HG03039 (cell line): ENCODE data around the gene GPX6.
"Not testable (repeated sequence)": the region's sequence is repeated elsewhere in the genome, so short reads cannot be mapped to it uniquely, and the experiment has no call there.

ENCODE experiments used
- ATAC-seq: cut with Tn5 transposase; IDR thresholded peaks from one replicate; pipeline ENCODE4 v1.9.1; 2021; ENCODE audit warnings: mild to moderate bottlenecking, moderate library complexity; ENCODE audit not compliant: unreplicated experiment

Gene GPX6

DNA sequence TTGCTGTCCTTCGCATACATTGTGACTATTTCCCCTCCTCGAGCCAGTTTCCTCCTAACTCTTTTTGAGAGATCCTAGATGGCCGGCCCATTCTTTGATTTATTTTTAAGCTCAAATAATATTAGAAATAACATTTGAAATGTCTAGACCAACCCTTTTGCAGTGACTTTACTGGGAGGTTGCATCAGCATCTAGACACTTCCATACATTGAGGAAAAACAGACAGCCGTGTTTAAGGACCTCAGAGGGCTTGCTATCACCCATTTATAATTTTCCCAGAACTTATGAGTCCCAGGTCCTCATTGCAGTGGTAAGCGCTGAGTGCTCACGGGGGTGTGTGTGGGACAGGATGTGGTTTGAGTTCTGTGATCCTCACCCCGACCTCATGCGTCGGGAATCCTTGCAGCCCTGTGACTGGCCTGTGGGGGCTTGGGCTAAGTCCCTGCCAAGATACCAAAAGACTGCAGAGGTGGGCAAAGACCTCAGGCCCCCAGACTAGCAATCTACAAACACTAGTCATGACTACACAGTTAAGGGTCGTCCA is 10.0 kb upstream of the GPX6 start, which contains the start of gene GPX5:
Gene GPX5 (plus strand): TSS at position 386 of the 544 bp plus-strand sequence. CDS start 133 bp downstream, at position 519.
- no peak for ATAC-seq

DNA sequence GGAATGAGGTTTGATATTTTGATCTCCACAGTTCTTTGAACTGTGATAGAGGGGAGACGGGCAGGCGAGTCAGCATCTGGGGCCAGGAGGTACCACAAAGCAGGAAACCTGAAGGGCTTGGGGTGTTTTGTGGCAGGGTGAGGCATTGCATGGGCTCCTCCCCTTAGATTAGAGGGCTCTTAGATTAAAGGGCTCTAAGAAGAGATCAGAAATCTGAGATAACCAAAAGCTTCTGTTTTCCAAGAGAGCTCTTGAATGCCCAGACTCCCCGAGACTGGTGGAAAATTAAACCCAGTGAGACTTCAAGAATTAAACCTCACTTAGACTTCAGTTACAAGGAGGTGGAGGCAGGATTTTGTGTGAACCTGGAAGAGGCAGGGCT is 7.6 kb upstream of the GPX6 start:
- ATAC-seq, result no peak

DNA sequence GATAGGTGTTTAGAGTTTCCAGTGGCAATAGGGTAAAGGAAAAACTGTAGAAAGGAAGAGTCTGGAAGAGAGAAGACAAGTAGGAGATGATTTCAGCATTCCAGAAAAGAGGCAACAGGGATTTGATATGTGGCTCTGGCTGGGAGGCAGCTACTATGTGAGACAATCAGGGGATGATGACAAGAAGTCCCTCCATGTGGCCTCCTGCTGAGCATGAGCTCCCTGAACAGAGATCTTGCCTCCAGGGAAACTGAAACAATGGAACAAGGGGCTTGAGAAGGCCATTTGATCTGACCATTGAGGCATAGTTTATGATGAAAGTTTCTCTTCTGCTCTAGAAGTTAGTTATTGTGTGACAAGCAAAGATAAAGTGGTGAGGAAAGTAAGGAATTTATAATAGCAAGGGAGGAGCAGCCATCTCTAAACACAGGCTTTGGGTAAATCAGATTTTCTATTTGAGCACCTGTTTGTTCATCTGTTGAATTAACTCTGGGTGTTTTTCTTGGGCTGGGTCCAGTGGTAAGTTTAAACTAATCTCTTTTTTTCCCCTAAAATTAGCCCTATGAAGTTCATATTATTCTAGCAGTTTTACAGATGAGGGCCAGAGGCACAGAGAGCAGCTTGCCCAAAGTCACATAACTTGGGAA is 7.1 kb upstream of the GPX6 start:
- ATAC-seq, result no peak

DNA sequence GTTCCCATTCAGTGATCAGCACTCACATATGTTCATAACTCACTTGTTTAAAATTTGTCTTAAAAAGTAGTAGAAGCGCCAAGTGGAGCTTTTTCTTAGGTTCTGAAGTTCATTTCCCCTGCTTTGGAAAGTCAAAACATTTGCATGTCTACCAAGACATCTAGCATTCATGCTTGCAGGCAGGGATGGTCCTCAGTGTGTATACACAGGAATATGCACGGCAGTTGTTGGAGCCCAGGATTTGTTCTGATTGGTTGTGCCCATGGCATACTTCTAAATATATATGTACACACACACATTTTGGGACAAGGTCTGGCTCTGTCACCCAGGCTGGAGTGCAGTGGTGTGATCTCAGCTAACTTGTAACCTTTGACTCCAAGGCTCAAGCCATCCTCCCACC is 2.4 kb upstream of the GPX6 start:
- no peak for ATAC-seq

DNA sequence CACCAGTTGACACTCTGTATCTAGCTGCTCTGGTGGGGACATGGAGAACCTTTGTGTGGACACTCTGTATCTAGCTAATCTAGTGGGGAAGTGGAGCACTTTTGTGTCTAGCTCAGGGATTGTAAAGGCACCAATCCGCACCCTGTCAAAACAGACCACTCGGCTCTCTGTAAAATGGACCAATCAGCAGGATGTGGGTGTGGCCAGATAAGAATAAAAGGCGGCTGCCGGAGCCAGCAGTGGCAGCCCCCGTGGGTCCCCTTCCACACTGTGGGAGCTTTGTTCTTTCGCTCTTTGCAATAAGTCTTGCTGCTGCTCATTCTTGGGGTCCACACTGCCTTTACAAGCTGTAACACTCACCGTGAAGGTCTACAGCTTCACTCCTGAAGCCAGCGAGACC is 3.2 kb downstream of the GPX6 start:
- ATAC-seq, result not testable (repeated sequence)

DNA sequence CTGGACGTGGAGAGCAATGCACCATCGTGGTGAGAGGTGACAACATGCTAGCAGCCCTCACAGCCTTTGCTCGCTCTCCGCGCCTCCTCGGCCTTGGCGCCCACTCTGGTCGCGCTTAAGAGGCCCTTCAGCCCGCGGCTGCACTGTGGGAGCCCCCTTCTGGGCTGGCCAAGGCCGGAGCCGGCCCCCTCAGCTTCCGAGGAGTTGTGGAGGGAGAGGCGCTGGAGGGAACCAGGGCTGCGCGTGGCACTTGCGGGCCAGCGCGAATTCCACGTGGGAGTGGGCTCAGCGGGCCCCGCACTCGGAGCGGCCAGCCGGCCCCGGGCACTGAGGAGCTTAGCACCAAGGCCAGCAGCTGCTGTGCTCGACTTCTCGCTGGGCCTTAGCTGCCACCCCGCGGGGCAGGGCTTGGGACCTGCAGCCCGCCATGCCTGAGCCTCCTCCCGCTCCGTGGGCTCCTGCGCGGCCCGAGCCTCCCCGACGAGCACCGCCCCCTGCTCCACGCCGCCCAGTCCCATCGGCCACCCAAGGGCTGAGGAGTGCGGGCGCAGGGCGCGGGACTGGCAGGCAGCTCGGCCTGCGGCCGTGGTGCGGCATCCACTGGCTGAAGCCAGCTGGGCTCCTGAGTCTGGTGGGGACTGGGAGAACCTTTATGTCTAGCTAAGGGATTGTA is 3.8 kb downstream of the GPX6 start:
- no peak for ATAC-seq

DNA sequence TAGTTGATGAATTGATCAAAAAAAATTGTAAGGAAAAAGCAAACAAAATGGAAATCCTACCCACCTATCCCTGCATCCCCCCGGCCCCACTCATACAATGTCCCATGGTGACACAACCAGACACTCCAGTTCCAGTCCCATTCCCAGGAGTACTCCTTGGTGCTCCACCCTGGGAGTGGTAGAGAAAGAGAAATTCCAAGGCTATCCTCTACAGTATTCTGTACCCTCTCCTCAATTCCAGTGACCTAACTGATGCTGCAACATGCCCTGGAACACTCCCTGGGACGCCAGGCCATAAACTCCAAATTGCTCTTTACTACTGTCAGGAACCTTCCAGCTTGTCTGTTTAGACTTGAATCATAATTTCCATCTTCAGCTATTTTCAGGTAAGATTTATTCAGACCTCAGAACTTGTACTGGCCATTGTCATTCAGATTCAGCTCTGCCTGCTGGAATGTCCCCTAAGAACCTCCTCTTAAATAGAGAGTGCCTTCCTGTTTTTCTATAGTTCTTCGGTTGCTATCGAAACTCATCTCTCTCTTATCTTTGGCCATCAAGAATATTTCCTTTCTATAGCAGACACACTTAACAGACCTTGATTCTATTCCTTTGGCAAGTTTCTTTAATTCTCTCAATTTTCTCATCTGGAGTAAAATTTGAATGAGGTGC is 8.7 kb downstream of the GPX6 start:
- no peak for ATAC-seq

DNA sequence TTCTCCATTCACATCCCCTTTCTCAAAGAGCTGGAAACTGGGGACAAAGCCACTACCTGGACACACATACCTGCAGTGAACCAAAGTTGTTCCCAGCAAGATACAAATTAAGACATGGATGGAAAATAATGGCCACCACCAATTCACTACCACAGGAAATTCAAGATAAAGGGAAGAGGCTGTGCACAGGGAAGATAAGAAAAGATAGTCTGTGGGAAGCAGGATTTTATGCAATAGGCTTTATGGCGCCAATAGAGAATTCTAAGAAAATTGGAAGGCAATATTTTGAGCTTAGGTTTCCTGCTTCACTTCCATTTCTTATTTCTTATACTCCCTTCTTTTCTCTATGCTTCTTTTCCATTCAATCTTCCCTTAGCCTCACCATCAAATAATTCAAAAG is 9.9 kb downstream of the GPX6 start:
- ATAC-seq, result no peak

DNA sequence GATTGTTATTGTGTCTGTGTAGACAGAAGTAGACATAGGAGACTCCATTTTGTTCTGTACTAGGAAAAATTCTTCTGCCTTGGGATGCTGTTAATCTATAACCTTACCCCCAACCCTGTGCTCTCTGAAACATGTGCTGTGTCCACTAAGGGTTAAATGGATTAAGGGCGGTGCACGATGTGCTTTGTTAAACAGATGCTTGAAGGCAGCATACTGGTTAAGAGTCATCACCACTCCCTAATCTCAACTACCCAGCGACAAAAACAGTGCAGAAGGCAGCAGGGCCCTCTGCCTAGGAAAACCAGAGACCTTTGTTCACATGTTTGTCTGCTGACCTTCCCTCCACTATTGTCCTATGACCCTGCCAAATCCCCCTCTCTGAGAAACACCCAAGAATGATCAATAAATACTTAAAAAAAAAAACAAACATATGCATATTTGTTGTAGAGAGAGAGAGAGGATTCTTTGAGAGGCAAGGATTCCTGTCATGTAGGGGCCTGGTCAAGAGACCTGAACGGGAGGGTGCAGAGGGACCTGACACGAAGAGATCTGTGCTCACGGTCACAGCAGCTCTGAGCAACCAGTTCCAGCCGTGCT is 12.8 kb downstream of the GPX6 start:
- not testable (repeated sequence) for ATAC-seq

DNA sequence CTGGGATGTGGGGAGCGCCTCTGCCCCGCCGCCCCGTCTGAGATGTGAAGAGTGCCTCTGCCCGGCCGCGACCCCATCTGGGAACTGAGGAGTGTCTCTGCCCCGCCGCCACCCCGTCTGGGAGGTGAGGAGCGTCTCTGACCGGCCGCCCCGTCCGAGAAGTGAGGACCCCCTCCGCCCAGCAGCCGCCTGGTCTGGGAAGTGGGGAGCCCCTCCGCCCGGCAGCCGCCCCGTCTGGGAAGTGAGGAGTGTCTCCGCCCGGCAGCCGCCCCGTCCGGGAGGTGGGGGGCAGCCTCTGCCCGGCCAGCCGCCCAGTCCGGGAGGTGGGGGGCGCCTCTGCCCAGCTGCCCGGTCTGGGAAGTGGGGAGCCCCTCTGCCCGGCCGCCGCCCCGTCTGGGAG is 13.5 kb downstream of the GPX6 start:
- not testable (repeated sequence) for ATAC-seq

DNA sequence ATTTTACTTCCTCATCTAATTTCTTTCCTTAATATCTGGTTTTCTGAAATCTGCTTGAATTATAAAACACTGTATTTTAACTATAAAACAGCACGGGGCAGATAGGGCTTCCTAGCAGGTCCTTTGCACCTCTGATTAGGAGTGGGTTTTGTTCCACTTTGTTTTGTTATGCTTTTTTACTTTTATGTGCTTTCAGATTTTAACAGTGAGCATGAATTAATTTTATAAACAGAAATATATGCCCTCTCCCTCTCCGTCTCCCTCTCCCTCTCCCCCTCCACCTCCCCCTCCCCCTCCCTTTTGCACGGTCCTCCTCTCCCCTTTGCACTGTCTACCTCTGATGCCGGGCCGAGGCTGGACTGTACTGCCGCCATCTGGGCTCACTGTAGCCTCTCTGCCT is 14.3 kb downstream of the GPX6 start:
- no peak for ATAC-seq

DNA sequence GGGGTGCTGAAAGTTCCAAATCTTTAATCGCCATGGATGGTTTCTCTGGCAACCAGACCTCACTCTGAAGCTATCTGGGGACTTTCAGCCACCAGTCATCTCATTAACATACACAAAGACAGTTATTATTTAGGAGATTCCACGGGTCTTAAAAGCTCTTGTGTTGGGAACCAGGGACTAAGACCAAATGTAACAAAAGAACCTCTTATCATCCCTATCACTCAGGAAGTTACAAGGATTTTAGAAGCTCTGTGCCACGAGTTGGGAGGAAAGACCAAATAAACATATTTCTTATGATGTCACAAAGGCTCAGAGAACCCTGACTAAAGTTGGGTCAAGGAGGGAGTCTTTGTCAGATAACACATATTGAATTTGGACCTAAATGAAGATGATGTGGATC is 17.7 kb downstream of the GPX6 start:
- ATAC-seq, result no peak

DNA sequence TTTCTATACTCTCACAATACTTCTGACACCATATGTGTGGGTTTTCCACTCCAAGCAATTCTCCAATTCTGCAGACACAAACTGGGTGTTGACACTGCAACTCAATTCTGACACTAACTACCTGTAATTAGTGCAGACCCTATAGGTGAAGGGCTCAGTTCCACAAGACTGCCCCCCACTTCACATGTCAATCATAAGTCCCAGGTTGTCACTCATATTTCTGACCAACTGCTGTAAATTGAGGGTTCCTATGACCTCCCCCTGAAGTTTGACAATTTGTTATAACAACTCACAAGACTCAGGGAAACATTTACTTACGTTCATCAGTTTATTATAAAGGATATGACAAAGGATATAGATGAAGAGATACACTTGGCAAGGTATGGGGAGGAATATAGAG is 18.3 kb downstream of the GPX6 start:
- no peak for ATAC-seq

DNA sequence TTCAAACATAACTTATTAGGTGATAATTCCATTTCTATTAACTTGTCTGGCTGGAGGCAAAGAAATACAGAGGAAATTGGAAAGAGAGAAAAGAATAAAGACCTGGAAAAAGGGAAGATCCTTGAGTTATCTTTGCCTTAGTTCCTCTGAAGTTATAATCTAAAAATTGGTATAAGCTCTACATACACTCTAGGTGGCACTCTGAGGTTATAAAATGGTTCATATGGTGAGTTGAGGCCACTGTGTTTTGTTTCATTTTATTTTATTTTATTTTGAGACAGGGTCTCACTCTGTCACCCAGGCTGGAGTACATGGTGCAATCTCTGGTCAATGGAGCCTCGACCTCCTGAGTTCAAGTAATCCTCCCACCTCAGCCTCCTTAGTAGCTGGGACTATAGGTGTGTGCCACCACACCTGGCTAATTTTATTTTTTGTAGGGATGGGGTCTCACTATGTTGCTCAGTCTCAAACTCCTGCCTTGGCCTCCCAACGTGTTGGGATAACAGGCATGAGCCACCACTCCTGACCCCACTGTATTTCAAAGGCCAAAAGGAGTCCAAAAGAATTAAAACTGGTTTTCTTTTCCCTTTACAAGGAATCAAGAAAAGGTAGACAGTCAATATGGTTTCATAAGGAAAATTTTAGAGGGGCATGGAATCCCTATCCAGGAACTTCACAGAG is 19.4 kb downstream of the GPX6 start:
- ATAC-seq, result no peak

DNA sequence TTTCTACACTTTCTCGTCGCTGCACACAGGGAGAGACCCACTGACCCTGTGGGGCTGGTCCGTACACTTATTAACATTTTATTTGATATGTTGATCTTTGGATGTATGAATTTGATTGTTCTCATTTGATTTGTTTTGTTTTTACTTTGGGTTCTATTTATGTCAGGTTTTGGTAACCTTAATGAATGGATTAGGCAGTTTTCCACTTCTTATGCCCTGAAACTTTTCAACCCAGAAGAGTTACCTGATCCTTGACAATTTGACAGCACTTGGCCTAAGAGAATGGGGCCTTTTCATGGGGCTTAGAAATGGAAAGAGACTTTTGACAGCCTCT is 23.6 kb downstream of the GPX6 start:
- no peak for ATAC-seq

DNA sequence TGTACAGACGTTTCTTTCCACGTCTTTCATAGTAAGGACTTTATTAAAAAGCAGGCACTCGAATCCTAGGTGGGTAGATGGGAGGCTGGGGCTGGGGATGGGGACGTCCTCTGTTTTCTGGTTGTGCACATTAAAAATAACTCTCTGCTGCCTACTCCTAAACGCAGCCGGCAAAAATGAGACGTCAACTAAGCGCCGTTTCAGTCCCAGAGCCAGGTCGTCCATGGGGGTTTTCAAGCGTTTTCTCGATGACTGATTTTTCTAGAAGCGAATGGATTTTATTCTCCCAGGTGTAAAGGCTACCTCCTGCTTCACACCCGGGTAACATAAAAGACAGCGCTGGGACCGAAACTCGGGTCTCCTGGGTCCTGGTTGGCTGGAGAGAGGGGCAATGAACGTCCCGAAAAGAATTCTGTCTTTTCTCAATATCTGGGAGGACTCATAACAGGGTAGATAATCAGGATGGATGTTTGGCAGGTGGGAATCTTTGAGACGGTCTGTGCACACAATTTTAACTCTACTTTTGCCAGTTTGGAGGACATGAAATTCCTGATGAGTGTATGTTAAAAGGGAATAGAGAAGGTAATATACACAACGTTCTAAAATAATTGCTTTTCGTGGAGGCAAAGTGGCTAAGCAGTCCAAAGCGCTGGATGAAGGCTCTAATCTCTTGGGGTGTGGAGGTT is 25.2 kb downstream of the GPX6 start:
- no peak for ATAC-seq

DNA sequence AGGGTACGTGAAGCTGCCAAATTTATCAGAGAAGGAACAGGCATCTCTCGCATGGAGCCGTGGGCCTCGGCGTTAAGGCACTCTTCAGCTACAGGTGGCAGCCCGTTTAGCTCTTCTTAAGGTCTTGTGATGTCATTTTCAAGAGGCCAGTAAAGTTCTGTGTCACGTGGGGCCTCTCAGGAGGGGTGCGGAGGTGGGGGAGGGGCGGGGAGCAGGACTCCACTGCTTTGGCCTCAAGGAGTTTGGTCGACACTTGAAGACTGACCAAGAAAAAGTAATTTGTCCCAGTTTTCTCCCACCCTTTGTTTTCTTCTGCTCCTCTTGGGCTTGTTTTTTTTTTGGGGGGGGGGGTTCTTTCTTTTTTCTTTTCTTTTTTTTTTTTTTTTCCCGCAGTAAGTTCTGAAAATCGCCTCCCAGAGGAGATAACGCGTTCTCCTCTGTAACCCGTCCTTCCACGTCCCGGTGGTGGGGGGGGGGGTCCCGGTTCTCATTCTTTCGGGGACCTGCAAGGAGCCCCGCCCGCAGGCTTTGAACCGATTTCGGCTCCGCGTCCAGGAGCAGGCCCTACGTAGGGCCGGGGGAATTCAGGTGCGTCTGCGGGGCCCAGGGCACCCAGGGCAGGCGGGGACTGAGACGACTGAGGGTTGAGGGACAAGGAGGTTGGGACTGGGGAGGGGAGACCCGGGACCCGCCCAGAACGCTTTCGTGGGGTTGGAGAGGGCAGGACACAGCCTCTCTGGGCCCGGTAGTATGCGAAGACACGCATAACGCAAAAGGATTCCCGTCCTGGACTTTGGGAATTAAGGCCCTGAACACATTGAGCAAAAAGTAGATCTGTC is 26.0 kb downstream of the GPX6 start:
- peak; percentile 71 for ATAC-seq

DNA sequence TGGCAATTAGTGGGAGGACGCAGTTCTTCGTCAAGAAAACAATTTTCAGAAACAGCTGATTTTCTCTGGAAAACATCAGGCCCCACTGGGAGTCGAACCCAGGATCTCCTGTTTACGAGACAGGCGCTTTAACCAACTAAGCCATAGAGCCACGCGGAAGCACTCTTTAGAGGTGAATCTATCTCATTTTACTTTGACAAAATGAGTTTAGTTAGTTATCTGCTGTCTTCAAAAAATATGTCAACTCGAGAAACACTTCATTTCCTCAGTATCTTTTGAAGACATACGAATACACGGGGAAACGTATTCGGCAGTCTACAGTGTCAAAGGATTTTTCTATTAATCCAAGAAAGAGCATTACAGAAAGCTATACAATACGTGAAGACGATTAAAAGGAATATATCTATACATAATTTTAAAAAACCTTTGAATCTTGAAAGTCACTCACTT is 26.7 kb downstream of the GPX6 start:
- no peak for ATAC-seq

DNA sequence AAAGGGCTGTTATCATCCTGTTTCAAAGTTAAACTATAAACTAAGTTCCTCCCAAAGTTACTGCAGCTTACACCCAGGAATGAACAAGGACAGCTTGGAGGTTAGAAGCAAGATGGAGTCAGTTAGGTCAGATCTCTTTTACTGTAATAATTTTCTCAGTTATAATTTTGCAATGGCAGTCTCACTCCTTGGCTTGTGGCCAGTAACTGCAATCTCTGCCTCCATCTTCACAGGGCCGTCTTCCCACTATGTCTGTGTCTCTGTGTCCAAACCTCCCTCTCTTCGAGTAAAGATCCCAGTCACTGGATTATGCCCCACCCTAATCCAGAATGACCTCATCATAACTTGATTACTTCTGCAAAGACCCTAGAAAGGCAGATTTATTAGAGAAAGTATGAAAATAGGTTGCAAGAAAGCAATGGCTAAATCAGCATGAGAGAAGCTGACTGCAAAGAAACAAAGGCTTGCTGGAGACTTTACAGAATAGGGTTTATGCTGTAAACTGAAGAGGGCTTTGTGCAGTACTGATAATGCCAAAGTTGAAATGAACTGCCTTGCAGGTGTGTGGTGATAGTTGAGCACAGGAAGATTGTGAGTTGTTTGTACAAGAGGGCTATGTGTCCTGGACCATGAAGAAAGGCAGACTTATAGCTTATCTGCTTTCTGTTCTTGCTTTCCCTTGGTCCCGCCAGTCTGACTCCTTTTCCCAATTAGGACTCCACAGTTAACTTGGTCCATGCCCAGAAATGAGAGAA is 28.4 kb downstream of the GPX6 start:
- ATAC-seq, result no peak
